ENCODE data around the gene ATP1B2.

DNA sequence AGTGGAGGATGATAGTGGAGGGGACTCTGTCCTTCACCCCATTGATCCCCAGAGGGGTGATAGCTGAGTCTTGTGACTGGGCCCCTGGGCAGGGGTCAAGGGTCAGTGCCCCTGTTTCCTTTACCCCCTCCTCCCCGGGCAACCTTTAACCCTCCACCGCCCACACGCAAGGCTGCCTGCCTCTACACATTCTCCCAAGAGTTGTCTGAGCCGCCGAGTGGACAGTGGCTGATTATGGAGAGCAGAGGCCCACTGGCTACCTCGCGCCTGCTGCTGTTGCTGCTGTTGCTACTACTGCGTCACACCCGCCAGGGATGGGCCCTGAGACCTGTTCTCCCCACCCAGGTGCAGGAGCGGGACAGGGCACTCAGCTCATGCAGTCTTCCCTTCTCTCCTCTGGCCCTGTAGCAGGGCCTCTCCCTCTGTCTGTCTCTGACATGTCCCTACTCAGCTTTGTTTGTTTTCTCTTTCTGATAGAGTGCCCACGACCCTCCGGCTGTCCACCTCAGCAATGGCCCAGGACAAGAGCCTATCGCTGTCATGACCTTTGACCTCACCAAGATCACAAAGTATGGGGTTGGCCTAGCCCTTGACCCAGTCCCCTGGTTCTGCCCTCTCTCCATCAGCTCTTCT lies 20.7 kb upstream of the ATP1B2 start, which contains the start of gene SHBG:
- TF ChIP-seq PHF8 (IDR thresholded peaks at IDR 0.05; ENCODE audit: borderline replicate concordance, low read length) (no peak), HCFC1 (IDR thresholded peaks at IDR 0.05; ENCODE audit: low read depth, low read length) (no peak), PTRF (tag; IDR thresholded peaks at IDR 0.05) (no peak)
